ENCODE results near the gene C15orf62. TPM values are rescaled to one million over a fixed set of nuclear protein-coding genes. Genes with fewer than 3 reads are reported as not detected.

The C15orf62 gene
- polyA plus RNA-seq, 1 experiment = 0.05 TPM

DNA sequence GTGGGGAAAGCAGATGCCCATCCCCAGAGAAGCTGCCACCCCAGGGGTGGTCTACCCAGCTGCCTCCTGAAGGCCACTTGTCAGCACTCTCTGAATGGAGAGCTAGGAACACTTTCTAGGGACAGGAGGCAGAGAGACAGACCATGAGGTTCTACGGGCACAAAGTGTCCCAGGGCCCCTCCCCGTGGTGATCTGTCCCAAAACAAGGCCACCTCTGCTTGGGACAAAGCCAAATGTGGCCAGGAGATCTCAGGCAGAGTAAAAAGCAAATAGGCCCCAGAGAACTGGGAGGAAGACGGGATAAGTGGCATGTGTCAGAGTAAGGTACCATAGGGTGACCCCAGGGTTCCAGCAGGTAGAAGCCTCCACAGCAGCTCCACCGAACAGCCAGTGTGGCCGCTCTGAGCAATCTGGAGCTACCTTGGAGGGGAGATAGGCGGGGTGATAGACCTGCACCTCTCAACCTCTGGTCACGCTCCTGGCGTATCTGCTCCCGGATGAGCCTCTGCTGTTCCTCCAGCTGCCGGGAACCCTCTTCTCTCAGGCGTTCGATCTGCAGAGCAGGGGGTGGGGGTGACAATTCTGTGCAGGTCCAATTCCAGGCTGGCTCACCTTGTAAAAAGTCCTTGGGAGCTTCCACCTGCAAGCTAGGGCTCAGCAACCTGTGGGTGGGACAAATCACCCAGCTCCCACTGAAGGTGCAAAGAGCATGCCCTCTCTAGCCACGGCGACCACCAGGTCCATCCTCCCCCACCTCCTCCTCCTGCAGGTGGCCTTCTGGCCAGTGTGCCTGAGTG lies 6.2 kb downstream of the C15orf62 start:
- POLR2A ChIA-PET = no interaction called here
- CTCF ChIA-PET = interaction anchor here (1.0 kb wide), 2 partner anchors 9 to 186 kb away, joined by 3 to 7 read pairs; no protein-coding TSS in a partner anchor
- Histone ChIP-seq H3K27me3 (ENCODE audit: control insufficient read depth, insufficient read depth, low read length) (no peaks in the 10 kb centered on the region), H3K4me3 (ENCODE audit: low read depth, low read length) (no peak overlapping the region), H3K9me3 (ENCODE audit: control insufficient read depth, insufficient read depth, low read length) (no peaks in the 10 kb centered on the region), H3K27ac (ENCODE audit: low read depth, low read length) (no peak overlapping the region)
- no peak for DNase-seq (ENCODE audit: low read depth, low spot score)
- TF ChIP-seq, protein P1, sequence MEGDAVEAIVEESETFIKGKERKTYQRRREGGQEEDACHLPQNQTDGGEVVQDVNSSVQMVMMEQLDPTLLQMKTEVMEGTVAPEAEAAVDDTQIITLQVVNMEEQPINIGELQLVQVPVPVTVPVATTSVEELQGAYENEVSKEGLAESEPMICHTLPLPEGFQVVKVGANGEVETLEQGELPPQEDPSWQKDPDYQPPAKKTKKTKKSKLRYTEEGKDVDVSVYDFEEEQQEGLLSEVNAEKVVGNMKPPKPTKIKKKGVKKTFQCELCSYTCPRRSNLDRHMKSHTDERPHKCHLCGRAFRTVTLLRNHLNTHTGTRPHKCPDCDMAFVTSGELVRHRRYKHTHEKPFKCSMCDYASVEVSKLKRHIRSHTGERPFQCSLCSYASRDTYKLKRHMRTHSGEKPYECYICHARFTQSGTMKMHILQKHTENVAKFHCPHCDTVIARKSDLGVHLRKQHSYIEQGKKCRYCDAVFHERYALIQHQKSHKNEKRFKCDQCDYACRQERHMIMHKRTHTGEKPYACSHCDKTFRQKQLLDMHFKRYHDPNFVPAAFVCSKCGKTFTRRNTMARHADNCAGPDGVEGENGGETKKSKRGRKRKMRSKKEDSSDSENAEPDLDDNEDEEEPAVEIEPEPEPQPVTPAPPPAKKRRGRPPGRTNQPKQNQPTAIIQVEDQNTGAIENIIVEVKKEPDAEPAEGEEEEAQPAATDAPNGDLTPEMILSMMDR (IDR thresholded peaks at IDR 0.05; ENCODE audit: low read depth, low read length) = no peak

DNA sequence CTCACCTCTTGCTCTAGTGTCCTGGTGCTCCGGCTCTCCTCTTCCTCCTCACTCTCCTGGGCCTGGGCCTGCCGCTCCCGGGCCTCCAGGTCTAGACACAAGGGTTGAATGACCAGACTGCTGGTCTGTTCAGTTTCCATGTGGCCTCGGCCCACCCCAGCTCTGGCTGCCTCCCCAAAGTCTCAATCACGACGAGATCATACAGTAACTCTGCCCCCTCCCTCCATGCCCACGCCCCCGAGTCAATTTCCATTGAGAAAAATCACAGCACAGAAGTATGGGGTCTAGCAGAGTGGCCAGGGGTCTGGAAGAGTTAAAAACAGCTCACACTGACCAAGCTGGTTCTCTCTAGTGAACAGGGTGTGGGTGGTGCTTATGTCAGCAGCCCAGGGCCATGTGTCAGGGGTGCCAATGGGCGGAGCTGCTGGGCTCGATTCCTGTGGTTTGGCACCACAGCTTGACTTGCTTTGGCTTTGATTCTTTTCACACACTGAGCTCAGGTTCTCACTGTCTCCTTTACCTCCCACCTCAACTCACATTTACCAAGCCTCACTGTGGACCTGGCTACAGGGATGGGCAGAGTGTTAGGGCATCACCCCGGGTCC lies 6.9 kb downstream of the C15orf62 start:
- Histone ChIP-seq H3K27ac (ENCODE audit: low read depth, low read length) (no peak overlapping the region), H3K9me3 (ENCODE audit: control insufficient read depth, insufficient read depth, low read length) (no peaks in the 10 kb centered on the region), H3K27me3 (ENCODE audit: control insufficient read depth, insufficient read depth, low read length) (no peaks in the 10 kb centered on the region), H3K4me3 (ENCODE audit: low read depth, low read length) (no peak overlapping the region)
- CTCF ChIA-PET = interaction anchor here (1.0 kb wide), 2 partner anchors 9 to 187 kb away, joined by 3 to 7 read pairs; no protein-coding TSS in a partner anchor
- TF ChIP-seq, protein P1 (IDR thresholded peaks at IDR 0.05; ENCODE audit: low read depth, low read length) = no peak
- no peak for DNase-seq (ENCODE audit: low read depth, low spot score)
- POLR2A ChIA-PET = no interaction called here

DNA sequence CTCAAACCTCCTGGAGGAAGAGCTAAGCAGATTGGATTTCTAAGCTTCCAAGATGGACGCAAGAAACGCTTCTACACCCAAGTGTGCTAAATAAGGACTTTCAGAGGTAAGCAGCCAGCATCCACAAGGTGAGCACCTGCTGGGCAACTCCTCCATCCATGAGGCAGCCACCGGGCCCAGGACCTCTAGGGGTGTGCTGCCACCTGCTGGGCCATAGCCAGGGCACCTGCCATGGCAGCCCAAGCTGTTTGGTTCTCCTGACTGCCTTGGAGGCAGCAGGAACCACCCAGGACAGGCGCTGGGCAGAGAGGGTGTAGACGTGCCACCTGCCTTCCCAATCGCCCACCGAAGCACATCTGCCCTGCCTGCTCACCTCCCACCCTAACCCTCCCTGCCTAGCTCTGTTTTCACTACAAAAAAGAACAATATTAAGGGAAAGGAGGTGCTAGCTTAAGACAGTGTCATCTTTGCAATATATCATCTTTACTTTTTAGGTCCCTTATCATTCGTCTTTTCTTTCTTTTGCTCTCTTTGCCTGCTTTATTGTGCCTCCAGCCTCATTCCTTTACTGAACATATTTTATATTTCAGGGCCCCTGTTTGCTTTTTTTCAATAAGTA lies 12.9 kb downstream of the C15orf62 start:
- POLR2A ChIA-PET = no interaction called here
- no peak for DNase-seq (ENCODE audit: low read depth, low spot score)
- no peak overlapping the region for H3K4me3 ChIP-seq (ENCODE audit: low read depth, low read length)
- CTCF ChIA-PET = interaction anchor here (0.8 to 1.2 kb wide), 4 partner anchors 10 to 193 kb away, joined by 3 to 7 read pairs (median 4); partner anchors contain the start of gene C15orf62
- TF ChIP-seq, protein P1 (IDR thresholded peaks at IDR 0.05; ENCODE audit: low read depth, low read length) = peak; percentile 42
- H3K9me3 ChIP-seq (ENCODE audit: control insufficient read depth, insufficient read depth, low read length) = no peaks in the 10 kb centered on the region
- H3K27me3 ChIP-seq (ENCODE audit: control insufficient read depth, insufficient read depth, low read length) = no peaks in the 10 kb centered on the region
- no peak overlapping the region for H3K27ac ChIP-seq (ENCODE audit: low read depth, low read length)

DNA sequence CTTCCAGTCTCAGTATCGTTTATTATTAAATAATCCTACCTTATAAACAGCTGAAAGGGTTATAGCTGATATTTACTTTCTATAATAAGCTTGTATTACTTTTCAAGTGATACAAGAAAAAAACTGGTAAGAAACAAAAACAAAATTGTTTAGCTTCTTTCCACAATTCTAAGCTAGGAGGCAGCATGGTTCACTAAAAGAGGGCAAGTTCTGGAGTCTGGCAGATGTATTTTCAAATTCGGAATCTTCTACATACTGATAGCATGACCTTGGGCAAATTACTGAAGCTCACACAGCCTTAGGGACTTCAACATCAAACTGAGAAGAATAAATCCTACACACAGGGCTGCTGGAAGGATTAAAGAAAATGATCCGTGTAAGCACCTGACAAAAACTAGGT lies 15.4 kb downstream of the C15orf62 start:
- no peak overlapping the region for H3K27ac ChIP-seq (ENCODE audit: low read depth, low read length)
- no peak overlapping the region for H3K4me3 ChIP-seq (ENCODE audit: low read depth, low read length)
- DNase-seq (ENCODE audit: low read depth, low spot score) = no peak
- POLR2A ChIA-PET = no interaction called here
- TF ChIP-seq, protein P1 (IDR thresholded peaks at IDR 0.05; ENCODE audit: low read depth, low read length) = no peak
- no peaks in the 10 kb centered on the region for H3K9me3 ChIP-seq (ENCODE audit: control insufficient read depth, insufficient read depth, low read length)
- CTCF ChIA-PET = interaction anchor here (0.8 to 1.8 kb wide), 4 partner anchors 8 to 110 kb away, joined by 3 to 8 read pairs (median 3); partner anchors contain the start of gene VPS18
- no peaks in the 10 kb centered on the region for H3K27me3 ChIP-seq (ENCODE audit: control insufficient read depth, insufficient read depth, low read length)

Data from AG04450 (cell line).